ENCODE measurements around the gene QARS1. TPM values are rescaled to one million over a fixed set of nuclear protein-coding genes. Genes with fewer than 3 reads are reported as not detected.
A peak's percentile ranks its signal among the peaks of the same experiment; 100 is the strongest.

QARS1 gene
- total and polyA plus RNA-seq, 2 of the 13 experiments (the other 11 are each of a cell fraction or from before 2014, with no cell fraction given) = 307 to 327 TPM

DNA sequence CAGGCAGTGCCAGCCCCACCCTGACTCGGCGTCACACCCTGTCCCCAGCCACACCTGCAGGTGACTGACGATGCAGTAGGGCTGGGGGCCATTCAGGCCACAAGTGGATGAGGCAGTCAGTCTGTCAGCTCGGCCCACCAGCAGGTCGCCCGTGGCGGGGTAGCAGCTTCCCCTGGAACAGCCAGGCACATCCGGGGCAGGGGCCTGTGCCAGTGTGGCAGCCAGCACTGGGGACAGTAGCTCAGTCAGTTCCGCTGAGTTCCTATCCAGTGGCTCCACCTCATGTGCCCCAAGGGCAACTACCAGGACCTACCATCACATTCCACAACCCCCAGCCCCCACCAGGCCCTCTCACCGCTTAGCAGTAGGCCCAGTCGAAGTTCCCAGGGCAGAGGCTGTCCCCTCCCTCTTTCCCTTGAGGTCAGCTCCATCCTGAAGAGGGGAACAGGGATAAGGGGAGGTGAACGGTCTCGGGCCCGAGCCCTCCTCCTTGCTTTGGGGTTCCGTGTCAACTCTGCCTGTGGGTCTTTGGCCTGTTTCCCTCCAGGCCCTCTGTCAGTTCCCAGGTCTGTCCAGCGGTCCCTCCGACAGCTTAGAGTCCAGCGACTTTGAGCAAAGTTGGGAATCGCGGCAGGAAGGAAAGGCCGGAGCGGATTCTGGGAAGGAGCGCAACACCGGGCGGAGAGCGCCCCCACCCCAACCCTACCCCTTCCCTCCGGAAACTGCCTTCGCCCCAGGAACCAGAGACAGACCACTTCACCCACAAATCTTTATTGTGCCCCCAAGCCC is 28.1 kb upstream of the QARS1 start, which contains the start of gene LAMB2 (continued):
- TF ChIP-seq, protein P1, sequence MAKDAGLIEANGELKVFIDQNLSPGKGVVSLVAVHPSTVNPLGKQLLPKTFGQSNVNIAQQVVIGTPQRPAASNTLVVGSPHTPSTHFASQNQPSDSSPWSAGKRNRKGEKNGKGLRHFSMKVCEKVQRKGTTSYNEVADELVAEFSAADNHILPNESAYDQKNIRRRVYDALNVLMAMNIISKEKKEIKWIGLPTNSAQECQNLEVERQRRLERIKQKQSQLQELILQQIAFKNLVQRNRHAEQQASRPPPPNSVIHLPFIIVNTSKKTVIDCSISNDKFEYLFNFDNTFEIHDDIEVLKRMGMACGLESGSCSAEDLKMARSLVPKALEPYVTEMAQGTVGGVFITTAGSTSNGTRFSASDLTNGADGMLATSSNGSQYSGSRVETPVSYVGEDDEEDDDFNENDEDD (CRISPR knock-in tag; IDR thresholded peaks at IDR 0.05; ENCODE audit: borderline replicate concordance) = 0 out of 2 replicates have a peak, but pooled peaks have one; percentile 23
- TF ChIP-seq ZNF772 (CRISPR knock-in tag; IDR thresholded peaks at IDR 0.05) = peak; percentile 15; the same call in 1 of the 2 replicates
- TF ChIP-seq, protein P2, sequence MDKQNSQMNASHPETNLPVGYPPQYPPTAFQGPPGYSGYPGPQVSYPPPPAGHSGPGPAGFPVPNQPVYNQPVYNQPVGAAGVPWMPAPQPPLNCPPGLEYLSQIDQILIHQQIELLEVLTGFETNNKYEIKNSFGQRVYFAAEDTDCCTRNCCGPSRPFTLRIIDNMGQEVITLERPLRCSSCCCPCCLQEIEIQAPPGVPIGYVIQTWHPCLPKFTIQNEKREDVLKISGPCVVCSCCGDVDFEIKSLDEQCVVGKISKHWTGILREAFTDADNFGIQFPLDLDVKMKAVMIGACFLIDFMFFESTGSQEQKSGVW (CRISPR knock-in tag; IDR thresholded peaks at IDR 0.05; ENCODE audit: borderline replicate concordance) = no peak
- peak; percentile 68; the same call in 1 of the 2 replicates for TF ChIP-seq YEATS4 (CRISPR knock-in tag; IDR thresholded peaks at IDR 0.05; ENCODE audit: borderline replicate concordance)
- peak; percentile 36; the same call in 1 of the 2 replicates for TF ChIP-seq ZNF263 (CRISPR knock-in tag; IDR thresholded peaks at IDR 0.05)
- TF ChIP-seq, protein P3, sequence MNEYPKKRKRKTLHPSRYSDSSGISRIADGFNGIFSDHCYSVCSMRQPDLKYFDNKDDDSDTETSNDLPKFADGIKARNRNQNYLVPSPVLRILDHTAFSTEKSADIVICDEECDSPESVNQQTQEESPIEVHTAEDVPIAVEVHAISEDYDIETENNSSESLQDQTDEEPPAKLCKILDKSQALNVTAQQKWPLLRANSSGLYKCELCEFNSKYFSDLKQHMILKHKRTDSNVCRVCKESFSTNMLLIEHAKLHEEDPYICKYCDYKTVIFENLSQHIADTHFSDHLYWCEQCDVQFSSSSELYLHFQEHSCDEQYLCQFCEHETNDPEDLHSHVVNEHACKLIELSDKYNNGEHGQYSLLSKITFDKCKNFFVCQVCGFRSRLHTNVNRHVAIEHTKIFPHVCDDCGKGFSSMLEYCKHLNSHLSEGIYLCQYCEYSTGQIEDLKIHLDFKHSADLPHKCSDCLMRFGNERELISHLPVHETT (CRISPR knock-in tag; conservative IDR thresholded peaks at IDR 0.05) = no peak
- peak; percentile 81 for TF ChIP-seq ZNF335 (CRISPR knock-in tag; IDR thresholded peaks at IDR 0.05)
- TF ChIP-seq ZNF253 (CRISPR knock-in tag; IDR thresholded peaks at IDR 0.05; ENCODE audit: borderline replicate concordance) = 0 out of 2 replicates have a peak, but pooled peaks have one; percentile 7
- TF ChIP-seq NR2F1 (CRISPR knock-in tag; IDR thresholded peaks at IDR 0.05) = 0 out of 4 replicates have a peak, but pooled peaks of 1 of the 2 experiments have one; percentile 13
- TF ChIP-seq ZNF672 (CRISPR knock-in tag; IDR thresholded peaks at IDR 0.05) = no peak
- peak; percentile 77; the same call in 1 of the 2 replicates for TF ChIP-seq TOPORS (CRISPR knock-in tag; IDR thresholded peaks at IDR 0.05)
- TF ChIP-seq HNRNPLL (IDR thresholded peaks at IDR 0.05; ENCODE audit: low read depth, low read length, poor library complexity, severe bottlenecking) = peak; percentile 46
- TF ChIP-seq ZNF496 (CRISPR knock-in tag; IDR thresholded peaks at IDR 0.05; ENCODE audit: insufficient replicate concordance) = no peak
- peak; percentile 58 for TF ChIP-seq AGO2 (optimal IDR thresholded peaks at IDR 0.05; ENCODE audit: low read depth, low read length)
- no peak for TF ChIP-seq ZNF143 (CRISPR knock-in tag; IDR thresholded peaks at IDR 0.05)
- TF ChIP-seq HIVEP1 (CRISPR knock-in tag; IDR thresholded peaks at IDR 0.05) = no peak
- TF ChIP-seq ZNF616 (CRISPR knock-in tag; IDR thresholded peaks at IDR 0.05; ENCODE audit: low read depth) = no peak
- TF ChIP-seq ZNF510 (CRISPR knock-in tag; IDR thresholded peaks at IDR 0.05; ENCODE audit: low read depth) = 0 out of 2 replicates have a peak, but pooled peaks have one; percentile 61
- peak; percentile 75; the same call in 1 of the 3 replicates for TF ChIP-seq MXI1 (IDR thresholded peaks at IDR 0.05; ENCODE audit: borderline replicate concordance, low read depth, low read length)
- TF ChIP-seq ZNF768 (CRISPR knock-in tag; IDR thresholded peaks at IDR 0.05) = 0 out of 2 replicates have a peak, but pooled peaks have one; percentile 13
- peak; percentile 72 for TF ChIP-seq ASH2L (IDR thresholded peaks at IDR 0.05; ENCODE audit: insufficient read length, low read depth, low read length)
- TF ChIP-seq ZNF850 (CRISPR knock-in tag; conservative IDR thresholded peaks at IDR 0.05) = 0 out of 2 replicates have a peak, but pooled peaks have one; percentile 62
- no peak for TF ChIP-seq ZSCAN30 (CRISPR knock-in tag; IDR thresholded peaks at IDR 0.05)
- TF ChIP-seq ZNF382 (CRISPR knock-in tag; IDR thresholded peaks at IDR 0.05; ENCODE audit: borderline replicate concordance) = no peak
- TF ChIP-seq, protein P4, sequence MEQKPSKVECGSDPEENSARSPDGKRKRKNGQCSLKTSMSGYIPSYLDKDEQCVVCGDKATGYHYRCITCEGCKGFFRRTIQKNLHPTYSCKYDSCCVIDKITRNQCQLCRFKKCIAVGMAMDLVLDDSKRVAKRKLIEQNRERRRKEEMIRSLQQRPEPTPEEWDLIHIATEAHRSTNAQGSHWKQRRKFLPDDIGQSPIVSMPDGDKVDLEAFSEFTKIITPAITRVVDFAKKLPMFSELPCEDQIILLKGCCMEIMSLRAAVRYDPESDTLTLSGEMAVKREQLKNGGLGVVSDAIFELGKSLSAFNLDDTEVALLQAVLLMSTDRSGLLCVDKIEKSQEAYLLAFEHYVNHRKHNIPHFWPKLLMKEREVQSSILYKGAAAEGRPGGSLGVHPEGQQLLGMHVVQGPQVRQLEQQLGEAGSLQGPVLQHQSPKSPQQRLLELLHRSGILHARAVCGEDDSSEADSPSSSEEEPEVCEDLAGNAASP (CRISPR knock-in tag; IDR thresholded peaks at IDR 0.05; ENCODE audit: borderline replicate concordance) = no peak
